Inflammatory macrophage treated with lipopolysaccharide for 4 hours (primary cell): Measurements from ENCODE around the gene SPATS2L.

ENCODE experiments used
- DNase-seq: peaks from one replicate; pipeline ENCODE4 v3.0.0-alpha.2; 2020

SPATS2L gene, protein sequence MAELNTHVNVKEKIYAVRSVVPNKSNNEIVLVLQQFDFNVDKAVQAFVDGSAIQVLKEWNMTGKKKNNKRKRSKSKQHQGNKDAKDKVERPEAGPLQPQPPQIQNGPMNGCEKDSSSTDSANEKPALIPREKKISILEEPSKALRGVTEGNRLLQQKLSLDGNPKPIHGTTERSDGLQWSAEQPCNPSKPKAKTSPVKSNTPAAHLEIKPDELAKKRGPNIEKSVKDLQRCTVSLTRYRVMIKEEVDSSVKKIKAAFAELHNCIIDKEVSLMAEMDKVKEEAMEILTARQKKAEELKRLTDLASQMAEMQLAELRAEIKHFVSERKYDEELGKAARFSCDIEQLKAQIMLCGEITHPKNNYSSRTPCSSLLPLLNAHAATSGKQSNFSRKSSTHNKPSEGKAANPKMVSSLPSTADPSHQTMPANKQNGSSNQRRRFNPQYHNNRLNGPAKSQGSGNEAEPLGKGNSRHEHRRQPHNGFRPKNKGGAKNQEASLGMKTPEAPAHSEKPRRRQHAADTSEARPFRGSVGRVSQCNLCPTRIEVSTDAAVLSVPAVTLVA

DNA sequence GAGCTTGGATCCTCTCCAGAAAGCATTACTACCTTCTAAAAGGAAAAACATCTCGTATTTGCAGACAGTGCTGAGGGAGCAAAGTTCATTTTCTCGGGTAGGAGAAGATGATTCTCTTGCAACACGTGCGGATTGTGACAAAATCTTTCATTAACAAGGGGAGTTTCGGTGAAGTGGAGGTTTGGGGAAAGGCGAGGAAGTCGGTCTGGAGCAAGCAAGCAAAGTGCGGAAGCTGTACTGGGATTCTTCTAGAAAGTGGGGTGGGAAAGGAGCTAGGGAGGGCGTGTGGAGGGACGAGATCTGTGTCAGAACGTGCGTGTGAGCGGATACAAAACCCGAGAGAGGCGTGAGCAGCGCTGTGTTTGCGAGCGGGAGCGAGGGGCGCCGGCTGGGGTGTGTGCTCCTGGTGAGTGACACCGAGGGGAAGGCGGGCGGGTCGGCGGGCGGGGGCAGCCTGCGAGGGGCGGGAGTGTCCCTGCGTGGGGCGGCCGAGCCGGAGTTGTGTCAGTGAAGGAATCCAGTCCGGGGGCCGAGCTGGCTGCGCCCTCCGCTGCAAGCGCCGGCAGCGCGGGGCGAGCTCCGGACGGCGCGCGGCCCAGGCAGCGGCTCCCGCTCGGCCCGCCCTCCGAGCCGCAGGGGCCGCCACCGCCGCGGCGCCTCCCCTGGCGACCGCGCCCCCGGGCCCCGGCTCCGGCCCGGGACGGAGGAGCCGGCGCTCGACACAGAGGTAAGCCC, at the start of gene SPATS2L:
Gene SPATS2L (plus strand): TSS at position 498 of the 735 bp plus-strand sequence. CDS start 82,552 bp downstream, outside the sequence.
- peak; percentile 66 for DNase-seq

DNA sequence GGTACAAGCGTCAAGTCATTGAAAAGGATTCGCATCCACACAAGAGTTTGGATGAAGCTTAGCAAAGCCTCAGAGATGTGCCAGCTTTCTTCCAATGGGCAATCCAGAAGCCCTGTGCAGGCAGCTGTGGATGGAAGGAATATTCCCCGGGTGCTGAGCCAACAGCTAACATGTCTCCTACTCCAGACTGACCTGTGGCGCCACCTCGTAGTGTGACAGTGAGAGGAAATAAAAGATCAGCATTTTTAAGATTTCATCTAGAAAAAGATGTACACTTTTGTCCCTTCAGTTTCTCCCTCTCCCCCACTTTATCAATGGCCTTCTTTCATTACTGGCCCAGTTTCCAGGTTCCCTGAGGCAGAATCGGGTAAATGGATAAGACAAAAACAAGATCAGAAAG, 48.9 kb upstream of the SPATS2L start:
- no peak for DNase-seq

DNA sequence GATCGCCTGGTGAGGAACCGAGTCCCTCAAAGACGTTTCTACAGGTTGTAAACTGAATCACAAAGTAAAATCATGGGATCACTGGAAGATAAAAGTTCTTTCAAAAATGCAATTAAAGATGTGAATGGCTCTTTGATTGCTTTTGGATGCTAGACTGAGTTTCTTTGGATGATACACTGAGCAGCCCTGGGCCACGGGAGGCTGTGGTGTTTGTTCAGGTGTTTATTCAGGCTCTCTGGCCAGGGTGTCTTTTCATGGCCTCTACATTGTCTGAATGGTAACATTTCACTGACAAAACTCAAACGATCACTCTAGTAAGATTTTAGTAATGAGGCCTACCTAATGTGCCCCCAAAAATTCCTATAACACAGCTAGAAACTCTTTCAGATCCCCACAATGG, 48.4 kb upstream of the SPATS2L start:
- no peak for DNase-seq

DNA sequence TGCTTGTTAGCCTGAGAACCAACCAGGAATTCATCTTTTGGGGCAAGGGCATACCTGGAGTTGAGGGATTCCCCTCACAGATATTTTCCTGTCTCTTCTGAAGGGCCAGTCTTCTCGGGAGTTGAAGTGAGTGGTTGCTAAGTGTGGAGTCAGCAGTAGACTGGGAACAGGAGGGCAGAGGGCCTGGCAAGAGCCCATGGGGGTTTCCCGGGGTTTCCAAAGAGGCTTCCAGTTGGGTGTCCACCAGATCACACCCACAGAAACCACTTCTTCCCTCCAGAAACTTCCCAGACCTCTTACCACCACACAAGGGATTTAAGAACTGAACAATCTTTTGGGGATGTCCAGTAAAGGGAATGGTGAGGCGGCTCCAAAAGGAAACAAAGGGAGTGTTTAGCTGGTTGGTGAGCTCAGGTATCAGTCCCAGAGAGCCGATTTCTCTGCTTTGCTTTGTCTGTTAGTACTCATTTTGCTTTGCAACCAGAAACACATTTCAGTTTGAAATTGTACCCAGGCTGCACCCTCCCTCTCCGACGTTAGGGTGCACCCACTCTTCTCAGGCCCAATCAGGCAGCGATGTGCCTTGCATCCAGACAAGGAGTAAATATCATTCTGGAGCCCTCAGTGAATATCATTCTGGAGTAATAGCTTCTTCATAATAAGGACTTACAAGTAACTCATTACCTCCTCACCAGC, 47.5 kb upstream of the SPATS2L start:
- DNase-seq = peak; percentile 58

DNA sequence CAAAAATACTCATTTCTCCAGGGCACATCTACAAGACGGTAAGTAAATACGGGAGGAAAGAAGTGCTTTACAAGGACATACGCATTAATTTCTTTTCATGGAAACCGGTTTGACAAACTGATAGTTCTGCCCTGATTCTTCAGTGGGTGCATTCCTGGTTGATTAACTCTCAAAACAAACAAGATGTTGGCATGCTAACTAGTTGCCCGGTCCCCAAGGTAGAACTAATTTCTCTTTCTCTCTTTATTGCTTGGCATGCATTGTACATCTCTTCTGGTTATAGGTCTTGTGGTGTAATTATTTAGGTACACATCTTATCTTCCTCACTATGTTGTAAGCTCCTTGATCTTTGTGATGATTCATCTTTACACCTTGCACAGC, 46.9 kb upstream of the SPATS2L start:
- no peak for DNase-seq

DNA sequence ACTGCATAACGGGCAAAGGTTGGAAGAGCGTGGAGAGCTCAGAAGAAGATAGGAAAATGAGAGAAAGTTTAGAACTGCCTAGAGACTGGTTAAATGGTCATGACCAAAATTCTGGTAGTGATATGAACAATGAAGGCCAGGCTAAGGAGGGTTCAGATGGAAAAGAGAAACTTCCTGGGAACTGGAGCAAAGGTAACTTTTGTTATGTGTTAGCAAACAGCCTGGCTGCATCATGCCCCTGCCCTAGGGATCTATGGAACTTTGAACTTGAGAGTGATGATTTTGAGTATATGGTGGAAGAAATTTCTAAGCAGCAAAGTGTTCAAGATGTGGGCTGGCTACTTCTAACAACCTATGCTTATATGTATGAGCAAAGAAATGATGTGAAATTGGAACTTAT, 44.4 kb upstream of the SPATS2L start:
- no peak for DNase-seq

DNA sequence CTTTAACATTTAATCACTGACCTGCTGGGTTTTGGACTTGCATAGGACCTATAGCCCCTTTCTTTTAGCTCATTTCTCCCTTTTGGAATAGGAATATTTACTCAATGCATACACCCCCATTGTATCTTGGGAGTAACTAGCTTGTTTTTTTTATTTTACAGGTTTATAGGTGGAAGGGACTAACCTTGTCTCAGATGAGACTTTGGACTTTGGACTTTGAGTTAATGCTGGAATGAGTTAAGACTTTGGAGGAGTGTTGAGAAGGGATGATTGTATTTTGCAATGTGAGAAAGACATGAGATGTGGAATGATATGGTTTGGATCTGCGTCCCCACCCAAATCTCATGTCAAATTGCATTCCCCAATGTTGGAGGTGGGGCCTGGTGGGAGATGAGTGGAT, 43.2 kb upstream of the SPATS2L start:
- no peak for DNase-seq

DNA sequence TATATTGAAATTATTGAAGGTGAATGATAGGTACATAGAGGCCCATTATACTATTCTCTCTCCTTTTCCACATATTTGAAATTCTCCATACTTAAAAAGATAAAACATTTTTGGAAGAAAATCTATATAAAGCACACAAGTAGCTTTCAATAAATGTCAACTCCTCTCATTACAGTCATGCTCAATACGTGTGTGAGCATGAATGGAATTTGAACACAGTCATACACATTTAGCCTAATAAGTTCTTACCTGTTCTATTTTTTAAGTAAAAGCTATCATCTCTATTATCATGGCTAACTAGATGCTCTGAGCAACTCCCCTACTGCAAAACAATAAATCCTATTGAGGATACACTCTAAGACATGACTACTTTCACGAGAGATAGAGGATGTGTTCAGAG, 41.9 kb upstream of the SPATS2L start:
- DNase-seq = no peak

DNA sequence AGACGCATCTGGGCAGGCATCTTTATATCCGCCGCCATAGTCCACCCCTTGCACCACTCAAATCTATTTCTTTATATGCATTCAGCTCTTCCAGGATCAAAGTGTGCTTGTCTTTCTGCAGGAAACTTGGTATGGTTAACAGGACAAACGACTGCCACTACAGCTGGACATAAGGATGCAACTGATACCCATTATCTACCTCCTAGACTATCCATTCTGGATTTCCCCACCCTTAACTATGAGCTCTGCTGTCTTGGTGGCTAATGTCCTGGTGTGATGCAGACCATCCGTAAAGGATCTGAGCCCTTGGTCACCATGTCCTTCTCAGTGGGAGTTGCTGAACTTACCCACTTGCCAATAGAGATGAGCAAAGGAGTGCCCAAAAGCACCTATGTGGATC, 40.1 kb upstream of the SPATS2L start:
- no peak for DNase-seq

DNA sequence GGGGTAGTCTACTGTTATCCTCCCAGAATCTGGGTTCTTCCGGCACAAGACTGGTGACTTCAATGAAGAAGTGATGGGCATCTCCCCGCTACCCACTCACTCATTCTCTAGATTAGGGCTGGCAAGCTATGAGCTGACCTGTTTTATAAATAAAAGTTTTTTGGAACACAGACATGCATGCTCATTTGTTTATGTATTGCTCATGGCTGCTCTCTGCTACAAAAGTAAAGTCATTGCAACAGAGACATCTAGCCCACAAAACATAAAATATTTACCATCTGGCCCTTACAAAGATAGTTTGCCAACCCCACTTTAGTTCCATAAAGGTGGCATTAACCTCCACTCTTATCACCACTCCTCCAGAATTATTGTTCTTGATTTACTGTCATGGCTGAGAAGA, 39.1 kb upstream of the SPATS2L start:
- no peak for DNase-seq

DNA sequence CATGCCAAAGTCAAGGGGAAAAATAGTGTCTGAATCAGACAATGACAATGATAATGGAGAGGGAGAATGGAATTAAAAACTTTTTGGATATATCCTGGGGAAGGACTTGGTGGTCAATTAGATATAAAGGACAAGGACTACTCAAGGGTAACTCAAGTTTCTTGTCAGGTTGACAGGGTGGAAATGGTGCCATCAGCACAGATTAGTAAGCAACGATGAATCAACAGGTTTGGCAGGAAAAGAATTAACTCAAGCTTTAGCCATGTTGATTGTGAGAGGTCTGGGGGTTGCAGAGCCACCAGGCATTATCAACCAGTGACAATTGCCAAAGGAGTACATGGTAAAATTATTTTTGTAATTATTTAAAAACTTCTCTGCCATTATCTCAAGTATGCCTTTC, 35.8 kb upstream of the SPATS2L start:
- DNase-seq = no peak

DNA sequence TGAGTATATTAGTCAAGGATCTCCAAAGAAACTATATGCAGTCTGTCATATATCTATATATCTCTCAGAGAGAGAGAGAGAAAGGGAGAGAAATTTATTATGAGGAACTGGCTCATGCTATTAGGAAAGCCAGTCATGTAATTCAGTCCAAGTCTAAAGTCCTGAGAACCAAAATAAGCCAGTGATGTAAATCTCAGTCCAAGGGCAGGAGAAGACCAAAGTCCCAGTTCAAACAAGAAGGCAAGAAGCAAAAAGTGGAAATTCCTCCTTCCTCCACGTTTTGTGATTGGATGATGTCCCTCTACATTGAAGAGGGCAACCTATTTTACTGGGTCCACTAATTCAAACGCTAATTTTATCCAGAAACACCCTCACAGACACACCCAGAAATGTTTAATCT, 34.2 kb upstream of the SPATS2L start:
- DNase-seq = no peak

DNA sequence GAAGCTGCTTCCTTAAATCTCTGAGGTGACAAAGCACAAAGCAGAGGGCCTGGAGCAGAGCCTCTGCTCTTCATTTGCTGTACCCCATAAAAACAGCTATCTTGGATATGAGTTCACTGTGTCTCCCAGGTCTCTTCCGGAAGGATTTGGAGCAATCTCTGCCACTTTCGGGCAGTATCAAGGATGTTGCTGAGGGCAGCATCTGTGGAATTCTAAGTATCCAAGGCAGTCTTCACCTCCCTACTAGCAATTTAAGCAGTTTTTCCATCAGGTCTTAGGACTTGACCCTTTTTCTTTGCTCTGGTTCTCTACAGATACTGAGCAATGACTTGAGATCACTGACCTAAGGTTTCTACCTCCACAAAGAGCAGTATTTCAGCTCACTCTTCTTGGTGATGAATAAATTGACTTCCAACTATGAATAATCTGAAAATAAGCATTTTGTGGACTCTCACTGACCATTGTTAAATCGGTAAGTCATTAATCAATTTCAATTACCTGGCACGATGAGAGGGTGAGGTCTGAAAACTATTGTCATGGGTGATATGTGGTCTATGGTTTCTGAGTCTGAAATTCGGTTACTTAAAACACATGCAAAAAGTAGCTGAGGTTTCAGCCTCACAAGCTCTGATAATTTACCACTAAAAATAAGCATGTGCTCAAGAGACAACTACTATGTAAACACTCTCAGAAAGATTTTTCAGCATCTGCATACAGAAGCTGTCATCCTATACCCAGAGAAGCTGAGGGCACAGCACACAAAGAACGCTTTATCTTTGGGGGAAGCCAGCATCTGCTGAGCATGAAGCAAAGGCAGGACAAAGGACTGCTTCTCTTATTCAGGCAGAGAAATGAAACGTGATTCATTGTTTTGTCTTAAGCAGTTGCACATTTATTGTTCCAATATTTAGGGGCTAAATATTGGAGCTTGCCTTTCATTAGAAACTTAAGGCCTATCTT, 32.1 kb upstream of the SPATS2L start:
- no peak for DNase-seq

DNA sequence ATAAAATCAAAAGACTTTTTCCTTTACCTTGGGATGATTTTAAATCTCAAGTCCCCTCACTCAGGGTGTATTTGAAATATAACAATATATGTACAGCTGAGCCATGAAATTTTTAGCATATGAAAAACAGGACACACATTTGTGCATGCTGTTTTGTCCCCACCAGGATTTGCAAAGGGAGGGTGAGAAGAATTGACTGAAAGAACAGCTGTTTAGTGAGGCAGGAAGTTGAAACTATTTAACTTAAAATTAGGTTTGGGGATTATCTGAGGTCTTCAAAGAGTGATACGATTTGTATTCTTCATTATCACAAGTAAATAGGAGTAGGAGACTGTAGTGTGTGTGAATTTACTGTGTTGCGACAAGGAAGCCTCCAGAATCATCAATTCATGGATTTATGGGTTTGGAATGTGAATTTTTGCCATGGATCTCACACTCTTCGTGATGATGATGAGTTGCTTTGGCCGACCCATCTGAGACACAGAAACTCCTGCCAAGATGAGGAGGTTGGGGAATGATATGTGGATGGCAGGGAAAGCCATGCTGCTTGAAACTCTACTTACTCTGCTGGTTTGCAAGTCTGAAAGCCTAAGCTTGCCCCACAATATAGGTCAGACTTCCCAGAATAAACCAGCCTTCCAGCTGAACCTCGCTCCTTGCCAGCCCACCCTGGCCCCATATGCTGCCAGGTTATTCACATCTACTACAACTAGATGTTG, 31.0 kb upstream of the SPATS2L start:
- DNase-seq = no peak

DNA sequence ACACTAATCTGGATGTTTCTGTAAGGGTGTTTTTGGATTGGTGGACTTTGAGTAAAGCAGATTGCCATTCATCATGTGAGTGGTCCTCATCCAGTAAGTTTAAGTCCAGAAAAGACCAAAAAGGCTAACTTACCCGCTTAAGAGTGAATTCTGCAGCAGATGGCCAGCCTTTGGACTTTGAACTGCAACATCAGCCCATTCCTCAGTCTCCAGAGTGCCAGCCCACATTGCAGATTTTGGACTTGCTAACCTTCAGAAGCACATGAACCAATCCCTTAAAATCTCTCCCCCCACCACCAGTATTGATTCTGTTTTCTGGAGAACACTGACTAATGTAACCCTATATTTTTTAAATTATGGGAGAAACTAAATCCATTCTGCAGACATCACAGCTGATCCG, 30.0 kb upstream of the SPATS2L start:
- no peak for DNase-seq

DNA sequence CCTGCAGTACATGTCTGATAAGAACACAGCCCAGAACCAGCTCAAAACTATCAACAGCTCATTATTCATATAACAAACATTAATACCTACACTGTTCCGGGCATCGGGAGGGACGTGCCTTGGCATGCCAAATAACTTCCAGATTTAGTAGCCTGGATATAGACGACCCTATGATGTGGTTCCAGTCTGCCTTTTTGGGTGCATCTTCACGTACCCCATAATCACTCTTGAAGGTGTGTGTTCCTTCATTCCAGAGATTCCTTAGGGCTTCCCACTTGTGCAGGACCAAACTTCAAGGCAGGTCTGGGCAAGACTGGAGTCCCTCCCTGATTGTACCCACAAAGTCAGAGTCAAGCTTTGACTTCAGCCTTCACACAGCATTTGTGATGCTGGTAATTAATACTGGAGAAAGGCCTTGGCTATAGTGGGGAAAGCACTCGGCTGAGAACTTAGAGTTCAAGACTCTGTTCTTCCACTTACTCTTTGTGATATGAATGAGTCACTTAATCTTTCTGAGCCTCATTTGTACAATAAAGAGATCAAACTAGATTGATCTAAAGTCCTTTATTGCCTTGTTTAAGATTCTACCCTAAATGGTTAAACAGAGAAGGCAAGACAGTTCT, 27.7 kb upstream of the SPATS2L start:
- DNase-seq = no peak

DNA sequence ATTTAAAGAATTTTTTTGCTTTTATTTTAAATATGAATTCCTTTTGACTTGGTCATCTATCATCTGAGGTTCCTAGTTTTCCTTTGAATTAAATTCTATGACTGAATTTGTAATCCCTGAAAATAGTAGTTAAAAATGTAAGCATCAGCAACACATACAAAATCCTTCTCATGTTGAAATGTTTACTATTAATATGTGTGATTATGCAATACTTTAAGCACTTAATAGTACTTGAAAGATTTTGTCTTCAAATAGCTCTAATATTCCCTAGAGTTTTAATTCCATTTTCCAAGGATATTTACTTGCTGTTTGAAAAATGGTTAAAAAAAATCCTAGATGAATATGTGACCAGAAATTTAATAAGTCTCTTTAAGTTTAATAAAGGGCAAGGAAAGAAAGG, 26.6 kb upstream of the SPATS2L start:
- DNase-seq = no peak

DNA sequence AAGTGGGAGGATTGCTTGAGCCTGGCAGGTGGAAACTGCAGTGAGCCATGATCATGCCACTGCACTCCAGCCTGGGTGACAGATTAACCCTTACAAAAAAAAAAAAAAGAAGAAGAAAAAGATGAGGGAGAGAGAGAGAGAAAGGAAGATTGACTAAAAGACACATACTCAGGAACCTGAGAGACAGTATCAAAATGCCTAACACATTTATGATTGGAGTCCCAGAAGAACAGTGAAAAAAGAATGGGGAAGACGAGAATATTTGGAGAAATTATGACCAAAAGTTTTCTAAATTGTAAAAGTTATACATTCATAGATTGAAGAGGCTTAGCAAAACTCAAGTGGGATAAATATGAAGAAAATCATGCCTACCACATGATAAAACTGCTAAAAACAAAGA, 19.9 kb upstream of the SPATS2L start:
- no peak for DNase-seq

DNA sequence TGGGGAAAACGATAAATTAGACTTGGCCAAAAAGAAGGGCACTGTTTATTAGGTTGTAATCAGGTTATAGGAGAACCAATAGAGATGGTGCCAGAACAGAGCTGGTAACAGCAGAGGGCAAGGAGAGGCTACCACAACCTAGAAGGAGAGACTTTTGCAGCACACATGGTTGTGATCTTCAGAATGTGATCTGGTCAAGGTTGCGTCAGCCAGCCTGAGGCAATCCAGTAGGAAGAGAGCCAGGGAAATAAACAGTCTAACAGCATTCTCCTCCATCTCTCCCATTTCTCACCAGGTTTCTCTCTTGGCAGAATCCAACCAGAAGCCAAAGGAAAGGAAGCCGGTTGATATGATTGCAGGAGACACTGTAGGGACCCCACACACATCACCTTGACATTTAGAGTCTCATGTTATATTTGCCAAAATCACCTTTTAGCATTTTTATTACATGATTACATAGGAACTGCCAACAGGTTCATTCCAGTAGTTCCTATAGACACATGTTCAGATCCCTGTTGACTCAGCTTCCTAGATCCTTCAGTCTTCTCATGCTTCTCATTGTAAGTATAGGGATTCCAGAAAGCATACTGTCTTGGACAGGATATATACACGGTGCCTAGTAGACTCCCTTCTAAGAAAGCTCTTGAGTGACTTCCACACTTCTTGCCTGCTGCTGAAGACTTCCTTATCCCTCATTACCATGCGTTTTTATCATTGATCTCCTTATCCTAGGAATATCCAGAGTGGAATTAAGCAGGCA, 17.6 kb upstream of the SPATS2L start:
- no peak for DNase-seq

DNA sequence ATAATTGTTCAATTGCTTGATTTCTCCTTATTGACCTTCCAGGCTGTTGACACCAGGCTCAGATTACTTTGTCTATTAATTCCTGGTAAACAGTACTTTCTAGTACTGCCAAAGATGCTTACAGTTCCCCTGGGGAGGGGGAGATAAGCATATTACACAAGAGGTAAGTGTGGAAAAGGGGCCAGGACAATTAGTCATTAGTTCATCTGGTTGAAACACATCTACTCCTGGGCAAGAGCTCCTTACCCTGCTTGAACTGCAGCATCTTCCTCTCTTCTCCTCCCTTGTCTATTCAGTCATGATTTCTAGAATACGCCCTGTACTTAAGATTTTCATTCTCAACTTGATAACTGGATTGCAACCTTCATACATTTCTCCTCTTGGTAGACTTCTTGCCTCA, 10.4 kb upstream of the SPATS2L start:
- no peak for DNase-seq
